DMS153 treated with DMSO at 0.1 percent for 48 hours (cell line): ENCODE measurements around the gene CDC42.
"Not testable (repeated sequence)": the region's sequence is repeated elsewhere in the genome, so short reads cannot be mapped to it uniquely, and the experiment has no call there.

Experiments
- DNase-seq: peaks from one replicate; lab custom pipeline; 2025; ENCODE audit not compliant: unreplicated experiment; lab: John Stamatoyannopoulos, UW

The CDC42 gene

GRCh38 chr1:22052115-22053016, at the start of gene CDC42:
Gene CDC42, plus strand, starts transcription at chr1:22052709. Its CDS starts 25,770 bp downstream, at chr1:22078479.
- peak; percentile 91 for DNase-seq

GRCh38 chr1:22002875-22003274, 49.6 kb upstream of the CDC42 start:
- not testable (repeated sequence) for DNase-seq

- not testable (repeated sequence) for DNase-seq
These were observed 48.5 kb upstream of the CDC42 start for GRCh38 chr1:22003959-22004358.

- peak; percentile 16 for DNase-seq
These were observed 47.0 kb upstream of the CDC42 start for GRCh38 chr1:22005261-22006149.

GRCh38 chr1:22006736-22007135, 45.8 kb upstream of the CDC42 start:
- not testable (repeated sequence) for DNase-seq

GRCh38 chr1:22007262-22007661, 45.2 kb upstream of the CDC42 start:
- DNase-seq: not testable (repeated sequence)

- DNase-seq: not testable (repeated sequence)
These were observed 42.9 kb upstream of the CDC42 start for GRCh38 chr1:22009566-22009965.

GRCh38 chr1:22012752-22013151, 39.8 kb upstream of the CDC42 start:
- DNase-seq: not testable (repeated sequence)

- DNase-seq: not testable (repeated sequence)
These were observed 37.8 kb upstream of the CDC42 start for GRCh38 chr1:22014575-22015206.

- no peak for DNase-seq
These were observed 33.6 kb upstream of the CDC42 start for GRCh38 chr1:22018583-22019559.

- no peak for DNase-seq
These were observed 31.4 kb upstream of the CDC42 start for GRCh38 chr1:22021061-22021460.

- DNase-seq: no peak
These were observed 27.8 kb upstream of the CDC42 start for GRCh38 chr1:22024485-22025367.

GRCh38 chr1:22025368-22026155, 26.9 kb upstream of the CDC42 start:
- DNase-seq: peak; percentile 77

GRCh38 chr1:22026924-22027289, 25.6 kb upstream of the CDC42 start:
- DNase-seq: no peak

- DNase-seq: no peak
These were observed 22.5 kb upstream of the CDC42 start for GRCh38 chr1:22030057-22030456.

GRCh38 chr1:22030473-22030872, 22.0 kb upstream of the CDC42 start:
- no peak for DNase-seq

GRCh38 chr1:22031214-22031962, 21.1 kb upstream of the CDC42 start:
- no peak for DNase-seq

GRCh38 chr1:22034834-22035233, 17.7 kb upstream of the CDC42 start:
- not testable (repeated sequence) for DNase-seq
